Non-pigmented ciliary epithelial cell (primary cell): ENCODE results near the gene CALML4.
A peak's percentile ranks its signal among the peaks of the same experiment; 100 is the strongest.
"Not testable (repeated sequence)": the region's sequence is repeated elsewhere in the genome, so short reads cannot be mapped to it uniquely, and the experiment has no call there.

Experiments used
- DNase-seq: peaks from one replicate; pipeline ENCODE4 v3.0.0-alpha.2; 2010; ENCODE audit warnings: low read depth

CALML4 gene

DNA sequence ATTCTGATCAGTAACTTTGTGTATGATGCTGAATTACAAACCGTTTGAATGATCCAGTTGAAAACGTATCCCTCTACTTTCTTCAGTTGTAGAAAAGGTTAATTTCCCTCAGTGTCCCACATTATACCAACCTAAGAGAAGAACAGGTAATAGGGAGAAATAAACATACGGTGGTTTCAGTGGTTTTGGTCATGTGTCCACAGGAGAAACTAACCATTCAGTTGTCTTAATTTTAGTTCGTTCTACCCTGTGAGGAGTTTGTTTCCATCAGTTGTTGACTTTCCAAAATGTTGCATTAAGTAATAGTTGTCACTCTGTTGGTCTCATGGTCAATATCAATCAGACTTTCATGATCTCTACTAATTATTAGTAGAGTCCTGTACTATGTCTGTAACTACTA is 15.1 kb downstream of the CALML4 start:
- DNase-seq = no peak

DNA sequence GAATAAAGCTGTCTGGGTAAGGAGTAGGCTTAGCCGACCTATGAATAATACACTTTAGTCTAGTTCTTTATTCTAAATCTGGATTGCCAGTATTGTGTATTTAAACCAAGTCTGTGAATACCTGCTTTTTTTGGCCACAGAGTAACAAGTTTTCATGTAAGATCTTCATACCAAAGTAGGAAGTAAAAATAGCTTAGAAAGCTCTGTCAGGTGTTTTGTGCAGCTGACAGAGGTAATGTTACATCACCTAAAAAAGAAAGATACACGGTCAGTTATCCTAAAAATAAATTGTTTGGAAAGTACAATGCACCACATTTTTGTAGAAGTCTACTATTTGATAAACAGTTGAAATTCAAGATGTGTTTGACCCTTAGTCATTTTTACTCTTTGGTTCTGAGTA is 16.5 kb downstream of the CALML4 start:
- DNase-seq = no peak

DNA sequence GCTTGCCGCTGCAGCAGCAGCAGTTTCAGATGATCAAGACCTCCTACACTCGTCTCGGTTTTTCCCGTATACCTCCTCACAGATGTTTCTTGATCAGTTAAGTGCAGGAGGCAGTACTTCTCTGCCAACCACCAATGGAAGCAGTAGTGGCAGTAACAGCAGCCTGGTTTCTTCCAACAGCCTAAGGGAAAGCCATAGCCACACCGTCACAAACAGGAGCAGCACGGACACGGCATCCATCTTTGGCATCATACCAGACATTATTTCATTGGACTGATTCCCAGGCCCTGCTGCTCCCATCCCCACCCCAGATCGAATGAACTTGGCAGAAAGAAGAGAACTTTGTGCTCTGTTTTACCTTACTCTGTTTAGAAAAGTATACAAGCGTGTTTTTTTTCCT is 17.6 kb downstream of the CALML4 start:
- no peak for DNase-seq

- peak; percentile 42 for DNase-seq
These were observed 18.3 kb downstream of the CALML4 start for GRCh38 chr15:68186671-68187397.

DNA sequence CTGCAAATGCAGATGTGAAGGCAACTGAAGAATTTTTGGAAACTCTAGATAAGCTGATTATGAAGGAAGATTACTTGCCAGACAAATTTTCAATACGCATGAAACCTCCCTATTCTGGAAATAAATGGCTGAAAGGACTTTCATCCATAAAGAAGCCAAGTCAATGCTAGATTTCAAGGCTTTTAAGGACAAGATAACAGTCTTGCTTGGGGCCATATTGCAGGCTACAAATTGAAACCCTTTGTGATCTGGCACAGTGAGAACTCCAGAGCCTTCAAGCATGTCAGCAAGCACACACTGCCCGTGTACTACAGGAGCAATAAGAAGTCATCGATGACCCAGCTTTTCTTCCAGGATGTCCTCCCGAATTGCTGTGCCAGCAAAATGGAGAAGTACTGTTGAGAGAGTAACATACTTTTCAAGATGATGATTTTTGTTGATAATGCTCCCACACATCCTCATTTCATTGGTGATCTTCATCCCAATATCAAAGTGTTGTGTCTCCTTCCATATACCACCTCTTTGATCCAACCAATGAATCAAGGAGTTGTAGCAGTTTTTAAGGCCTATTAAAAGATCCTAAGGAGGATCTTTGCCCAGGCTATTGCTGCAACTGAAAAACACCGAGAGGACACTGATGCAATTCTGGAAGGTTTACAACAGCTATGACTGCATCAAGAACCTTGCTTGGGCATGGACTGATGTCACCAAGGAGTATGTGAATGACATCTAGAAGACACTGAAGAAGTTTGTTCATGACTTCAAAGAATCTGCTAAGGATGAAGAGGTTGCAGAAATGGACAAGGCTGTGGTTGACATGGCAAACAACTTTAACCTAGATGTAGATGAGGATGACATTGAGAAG is 20.3 kb downstream of the CALML4 start:
- DNase-seq = no peak

- no peak for DNase-seq
These were observed 21.4 kb downstream of the CALML4 start for GRCh38 chr15:68183616-68184315.

DNA sequence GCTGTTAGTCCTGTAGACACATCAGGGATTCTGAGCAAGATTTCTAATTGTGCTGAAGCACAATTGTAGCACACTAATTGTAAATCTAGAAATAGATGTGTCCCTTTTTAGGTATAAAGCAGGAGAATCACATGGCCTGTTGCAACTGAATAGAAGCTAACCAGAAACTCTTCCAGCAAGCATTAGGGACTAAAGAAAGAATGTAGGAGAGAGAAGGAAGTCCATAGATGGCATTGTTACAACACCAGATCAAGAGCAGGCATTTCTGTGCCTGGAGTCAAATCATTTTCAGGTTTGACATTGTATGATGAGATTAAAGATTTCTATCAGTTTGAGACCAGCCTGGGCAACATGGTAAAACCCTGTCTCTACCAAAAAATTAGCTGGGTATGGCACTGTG is 27.4 kb downstream of the CALML4 start:
- no peak for DNase-seq

GRCh38 chr15:68176601-68177000 is 28.5 kb downstream of the CALML4 start:
- no peak for DNase-seq

DNA sequence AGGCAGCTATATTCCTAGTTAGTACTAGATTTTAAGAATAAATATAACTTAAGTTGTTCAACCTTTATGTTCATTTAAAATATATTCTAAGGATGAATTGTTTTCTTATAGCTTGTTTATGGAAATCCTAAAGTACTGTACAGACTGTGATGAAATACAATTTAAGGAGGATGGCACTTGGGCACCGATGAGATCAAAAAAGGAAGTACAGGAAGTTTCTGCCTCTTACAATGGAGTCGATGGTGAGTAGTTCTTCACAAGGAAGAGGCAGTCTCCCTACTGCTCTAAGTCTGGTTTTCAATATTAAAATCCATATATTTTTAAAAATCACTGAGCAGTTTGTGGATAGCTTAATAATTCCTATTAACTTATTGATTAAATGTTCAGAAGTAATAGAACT is 29.6 kb downstream of the CALML4 start:
- no peak for DNase-seq

DNA sequence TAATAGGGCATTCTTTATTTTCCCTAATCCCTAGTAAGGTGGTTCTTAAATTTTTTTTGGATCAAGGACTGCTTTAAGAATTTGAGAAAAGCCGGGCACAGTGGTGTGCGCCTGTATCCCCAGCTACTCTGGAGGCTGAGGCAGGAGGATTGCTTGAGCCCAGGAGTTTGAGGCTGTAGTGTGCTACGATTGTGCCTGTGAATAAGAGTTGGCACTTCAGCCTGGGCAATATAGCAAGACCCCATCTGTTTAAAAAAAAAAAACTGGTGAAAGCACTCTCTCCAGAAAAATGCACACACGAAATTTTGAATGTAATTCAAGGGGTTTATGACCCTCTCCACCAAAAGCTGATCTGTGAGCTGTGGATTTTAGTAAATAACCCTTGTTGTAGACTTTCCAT is 32.0 kb downstream of the CALML4 start:
- DNase-seq = no peak

GRCh38 chr15:68172037-68172436 is 33.1 kb downstream of the CALML4 start:
- DNase-seq = not testable (repeated sequence)

GRCh38 chr15:68166847-68167246 is 38.3 kb downstream of the CALML4 start:
- no peak for DNase-seq

DNA sequence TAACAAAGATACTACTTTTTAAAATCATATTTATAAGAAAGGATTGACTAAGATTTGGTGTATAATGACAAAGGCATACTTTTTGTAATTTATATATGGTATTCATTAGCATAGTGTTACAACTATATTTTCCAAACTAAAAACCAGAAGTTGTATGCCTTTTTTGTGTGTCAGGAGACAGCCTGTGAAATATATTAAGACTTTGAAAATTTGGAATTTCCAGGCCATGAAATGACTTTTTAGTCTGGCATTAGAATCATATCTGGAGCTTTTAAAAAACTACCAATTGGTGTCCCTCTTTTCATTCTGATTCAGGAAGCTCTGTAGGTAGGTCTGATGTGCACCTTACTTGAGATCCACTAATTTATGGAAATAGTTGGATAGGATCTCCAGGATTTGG is 41.9 kb downstream of the CALML4 start:
- DNase-seq = no peak

- no peak for DNase-seq
These were observed 47.0 kb downstream of the CALML4 start for GRCh38 chr15:68158046-68158628.

GRCh38 chr15:68157074-68157473 is 48.1 kb downstream of the CALML4 start:
- DNase-seq = no peak

- DNase-seq = no peak
These were observed 50.1 kb downstream of the CALML4 start for GRCh38 chr15:68154923-68155559.

- no peak for DNase-seq
These were observed 52.8 kb downstream of the CALML4 start for GRCh38 chr15:68152342-68152741.

DNA sequence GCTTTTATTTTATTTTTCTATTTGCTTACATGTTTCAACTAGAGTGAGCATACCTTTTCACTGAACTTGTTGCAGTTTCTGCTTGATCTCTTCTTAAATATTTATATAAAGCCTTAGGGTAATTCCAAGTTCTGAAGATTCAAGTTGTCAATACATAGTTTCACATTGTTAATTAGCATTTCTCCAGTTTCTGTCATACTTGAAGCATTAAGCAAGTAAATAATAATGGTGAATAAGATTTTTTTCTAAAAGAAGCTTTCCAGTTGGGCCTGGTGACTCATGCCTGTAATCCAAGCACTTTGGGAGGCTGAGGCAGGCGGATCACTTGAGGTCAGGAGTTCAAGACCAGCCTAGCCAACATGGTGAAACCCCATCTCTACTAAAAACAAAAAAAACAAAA is 53.9 kb downstream of the CALML4 start:
- no peak for DNase-seq

DNA sequence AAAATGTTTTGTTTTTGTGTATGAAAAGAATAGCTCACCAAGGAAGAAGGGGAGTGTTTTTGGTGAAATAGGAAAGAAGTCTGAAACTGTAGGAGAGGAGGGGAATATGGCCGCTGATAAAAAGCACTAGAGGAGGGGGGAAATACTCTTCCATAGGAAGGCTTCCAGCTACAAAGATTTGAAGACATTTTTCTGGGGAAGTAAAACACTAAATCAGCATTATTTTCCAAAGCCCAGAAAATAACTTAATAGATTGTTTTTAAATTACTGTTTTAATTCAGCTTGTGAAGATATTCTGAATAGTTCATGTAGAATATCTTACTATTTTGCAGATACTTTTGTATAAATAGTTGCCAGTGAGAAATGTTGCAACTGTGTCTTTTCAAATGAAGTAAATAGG is 54.9 kb downstream of the CALML4 start:
- DNase-seq = no peak

DNA sequence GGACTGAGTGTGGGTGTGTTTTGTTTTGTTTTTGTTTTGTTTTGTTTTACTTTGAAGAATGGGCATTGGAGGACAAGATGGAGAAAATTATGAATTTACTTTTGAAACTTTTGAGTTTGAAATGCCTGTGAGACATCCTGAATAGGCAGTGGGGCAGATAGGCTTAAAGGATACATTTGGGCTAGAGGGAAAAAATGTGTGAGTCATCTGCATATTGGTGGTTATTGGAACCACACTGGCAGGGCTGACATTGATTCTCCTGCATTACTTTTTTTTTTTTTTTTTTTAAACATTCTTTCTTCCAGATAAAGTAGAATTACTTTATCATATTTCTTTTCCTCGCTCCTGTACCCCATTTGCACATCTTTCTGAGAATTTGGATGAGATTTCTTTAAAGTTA is 56.1 kb downstream of the CALML4 start:
- DNase-seq = no peak

- no peak for DNase-seq
These were observed 57.1 kb downstream of the CALML4 start for GRCh38 chr15:68148039-68148438.

GRCh38 chr15:68145706-68146105 is 59.4 kb downstream of the CALML4 start:
- no peak for DNase-seq
